Choroid plexus epithelial cell (primary cell): Measurements from ENCODE around the gene GNPDA2.

ENCODE experiments used
- DNase-seq: peaks from one replicate; pipeline ENCODE4 v3.0.0-alpha.2; 2010; ENCODE audit warnings: low read depth
- H3K4me3 ChIP-seq: 2 replicates; pipeline ENCODE4 v1.5.1; 2011; ENCODE audit warnings: low read depth, mild to moderate bottlenecking, control low read depth, low read length, moderate library complexity
- TF ChIP-seq, protein P1 (sequence below): conservative IDR thresholded peaks from 2 replicates; pipeline ENCODE4 v1.5.1; 2011; ENCODE audit warnings: low read depth, mild to moderate bottlenecking, control low read depth, inconsistent platforms, low read length, moderate library complexity

The GNPDA2 gene

DNA sequence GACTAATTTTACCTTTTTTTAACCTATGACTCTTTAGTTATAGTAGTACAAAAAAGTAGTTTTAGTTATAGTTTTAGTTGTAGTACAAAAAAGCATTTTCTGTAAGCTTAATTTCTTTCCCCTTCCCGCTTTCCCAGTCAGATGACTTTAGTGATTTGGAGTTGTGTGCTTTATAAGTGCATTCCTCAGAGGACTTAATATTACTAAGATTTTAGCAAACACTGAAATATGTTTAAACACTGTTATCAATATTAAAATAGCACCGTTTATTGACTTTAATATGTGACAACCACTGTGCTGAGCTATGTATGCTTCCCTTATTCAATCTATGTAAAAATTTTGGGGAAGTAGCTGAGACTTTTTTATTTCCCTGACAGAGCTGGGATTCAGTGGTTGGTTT, 25.3 kb downstream of the GNPDA2 start:
- no peak for DNase-seq
- no peak overlapping the region for H3K4me3 ChIP-seq
- TF ChIP-seq, protein P1, sequence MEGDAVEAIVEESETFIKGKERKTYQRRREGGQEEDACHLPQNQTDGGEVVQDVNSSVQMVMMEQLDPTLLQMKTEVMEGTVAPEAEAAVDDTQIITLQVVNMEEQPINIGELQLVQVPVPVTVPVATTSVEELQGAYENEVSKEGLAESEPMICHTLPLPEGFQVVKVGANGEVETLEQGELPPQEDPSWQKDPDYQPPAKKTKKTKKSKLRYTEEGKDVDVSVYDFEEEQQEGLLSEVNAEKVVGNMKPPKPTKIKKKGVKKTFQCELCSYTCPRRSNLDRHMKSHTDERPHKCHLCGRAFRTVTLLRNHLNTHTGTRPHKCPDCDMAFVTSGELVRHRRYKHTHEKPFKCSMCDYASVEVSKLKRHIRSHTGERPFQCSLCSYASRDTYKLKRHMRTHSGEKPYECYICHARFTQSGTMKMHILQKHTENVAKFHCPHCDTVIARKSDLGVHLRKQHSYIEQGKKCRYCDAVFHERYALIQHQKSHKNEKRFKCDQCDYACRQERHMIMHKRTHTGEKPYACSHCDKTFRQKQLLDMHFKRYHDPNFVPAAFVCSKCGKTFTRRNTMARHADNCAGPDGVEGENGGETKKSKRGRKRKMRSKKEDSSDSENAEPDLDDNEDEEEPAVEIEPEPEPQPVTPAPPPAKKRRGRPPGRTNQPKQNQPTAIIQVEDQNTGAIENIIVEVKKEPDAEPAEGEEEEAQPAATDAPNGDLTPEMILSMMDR: no peak

DNA sequence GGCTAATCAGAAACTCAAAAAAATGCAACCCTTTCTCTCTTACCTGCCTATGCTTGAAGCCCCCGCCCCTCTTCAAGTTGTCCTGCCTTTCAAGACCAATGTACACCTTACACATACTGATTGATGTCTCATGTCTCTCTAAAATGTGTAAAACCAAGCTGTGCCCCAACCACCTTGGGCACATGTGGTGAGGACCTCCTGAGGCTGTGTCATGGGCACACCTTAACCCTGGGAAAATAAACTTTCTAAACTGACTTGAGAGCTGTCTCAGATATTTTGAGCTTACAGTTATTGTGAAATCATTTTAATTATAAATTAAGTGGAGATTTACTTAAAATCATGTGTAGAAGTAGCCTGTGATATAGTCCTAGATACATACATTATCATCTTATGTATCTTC, 25.9 kb downstream of the GNPDA2 start:
- DNase-seq: no peak

DNA sequence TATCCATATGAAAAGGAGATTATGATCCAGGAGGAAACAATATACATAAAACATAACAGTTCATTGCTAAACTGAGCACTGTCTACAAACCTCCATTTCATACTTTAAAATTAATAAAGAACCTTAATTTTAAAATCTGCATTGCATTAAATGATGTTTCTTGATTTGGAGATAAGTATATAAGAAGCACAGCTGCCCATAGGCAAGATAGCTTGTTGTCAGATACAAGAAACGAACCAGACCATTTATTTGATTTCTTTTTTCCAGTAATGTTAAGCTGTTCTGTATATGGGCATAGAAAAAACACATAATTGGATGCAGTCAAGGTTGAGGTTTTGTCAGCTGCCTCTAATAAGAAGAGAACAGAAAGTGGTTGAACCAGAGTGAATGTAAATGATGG, 41.7 kb downstream of the GNPDA2 start:
- TF ChIP-seq, protein P1: no peak
- DNase-seq: no peak
- no peak overlapping the region for H3K4me3 ChIP-seq

More for the DNA sequence above, 25.9 kb downstream of the GNPDA2 start:
- no peak overlapping the region for H3K4me3 ChIP-seq
- TF ChIP-seq, protein P1: no peak

DNA sequence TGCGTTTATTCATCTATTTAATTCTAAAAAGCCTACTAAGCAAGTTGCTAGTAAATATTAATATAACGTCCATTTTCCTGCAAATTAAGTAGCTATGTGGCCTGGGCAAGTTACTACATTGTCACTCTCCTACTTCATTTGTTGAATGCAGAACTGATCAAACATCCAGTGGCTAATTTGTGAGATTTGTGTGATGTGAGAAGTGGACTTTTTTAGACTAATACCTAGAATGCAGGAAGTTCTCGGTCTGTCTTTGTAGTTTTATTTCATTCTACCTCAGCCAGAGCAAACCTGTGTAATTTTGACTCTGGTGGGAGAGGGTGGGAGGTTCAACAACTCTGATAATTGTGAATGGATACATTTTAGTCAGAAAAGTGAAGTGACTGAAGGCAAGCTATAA, 47.3 kb downstream of the GNPDA2 start:
- H3K4me3 ChIP-seq: peak overlapping the region; percentile 81

DNA sequence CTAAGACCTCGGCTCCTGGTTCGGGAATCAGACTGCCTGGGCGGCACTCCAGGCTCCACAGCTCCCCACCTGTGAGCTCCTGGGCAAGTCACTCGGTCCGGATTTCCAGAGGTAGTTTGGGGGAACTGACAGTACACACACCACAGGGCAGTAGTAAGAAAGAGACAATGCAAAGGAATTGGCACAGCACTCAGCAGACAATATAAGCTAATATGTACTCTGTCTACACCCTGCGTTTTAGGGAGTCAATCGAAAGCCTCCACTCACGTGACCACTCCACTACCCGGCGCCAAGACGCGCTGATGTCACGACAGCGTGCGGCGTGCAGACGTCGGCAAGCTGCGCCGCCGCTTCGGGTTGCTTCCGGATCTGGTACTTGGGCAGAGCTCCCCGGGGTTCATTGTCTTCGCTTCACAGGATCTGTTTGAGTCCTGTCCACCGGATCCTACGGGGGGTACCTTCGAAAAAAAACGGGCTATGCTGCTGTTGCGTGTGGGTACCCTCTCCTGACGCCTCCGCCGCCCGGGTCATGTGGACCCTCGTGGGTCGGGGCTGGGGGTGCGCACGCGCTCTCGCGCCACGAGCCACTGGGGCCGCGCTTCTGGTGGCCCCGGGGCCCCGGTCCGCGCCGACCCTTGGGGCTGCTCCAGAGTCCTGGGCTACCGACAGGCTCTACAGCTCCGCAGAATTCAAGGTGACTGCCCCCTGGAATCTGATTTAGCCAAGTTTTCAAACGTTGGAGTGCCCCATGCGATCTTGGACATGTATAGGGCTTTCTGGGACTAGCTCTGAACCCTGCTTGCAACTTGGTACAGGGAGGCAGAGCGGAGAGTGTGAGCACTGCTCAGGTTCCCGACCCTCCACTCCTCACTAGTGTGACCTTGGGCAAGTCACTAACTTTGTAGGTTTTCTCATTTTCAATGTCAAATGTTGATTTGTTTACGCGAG, 48.0 kb downstream of the GNPDA2 start, which contains the start of gene GUF1:
GUF1 (plus strand) TSS at position 327 of the 948 bp plus-strand sequence; CDS start at position 530, 203 bp downstream.
- TF ChIP-seq, protein P1: peak; percentile 13
- DNase-seq: peak; percentile 93
- H3K4me3 ChIP-seq: peak within 1 kb of the TSS; percentile 81

More for the DNA sequence above, 47.3 kb downstream of the GNPDA2 start:
- TF ChIP-seq, protein P1: no peak
- DNase-seq: no peak

DNA sequence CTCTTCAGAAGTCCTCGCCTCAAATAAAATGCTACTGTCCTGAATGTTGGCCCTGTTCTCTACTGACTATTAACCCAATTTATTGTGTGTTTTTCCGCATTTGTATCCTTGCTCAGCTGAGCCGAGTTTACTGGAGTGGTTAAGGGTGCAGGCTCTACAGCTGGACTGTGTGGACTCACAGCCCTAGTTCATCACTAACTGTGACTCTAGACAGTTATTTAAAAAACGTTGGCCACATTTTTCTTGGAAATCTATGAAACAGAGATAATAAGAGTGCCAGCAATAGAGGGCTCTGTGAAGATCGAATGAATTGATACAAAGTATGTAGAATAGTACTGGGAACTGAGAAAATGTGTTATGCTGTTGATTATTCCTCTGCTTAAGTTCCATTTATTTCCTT, 51.0 kb downstream of the GNPDA2 start:
- no peak for DNase-seq
- TF ChIP-seq, protein P1: no peak
- H3K4me3 ChIP-seq: no peak overlapping the region

DNA sequence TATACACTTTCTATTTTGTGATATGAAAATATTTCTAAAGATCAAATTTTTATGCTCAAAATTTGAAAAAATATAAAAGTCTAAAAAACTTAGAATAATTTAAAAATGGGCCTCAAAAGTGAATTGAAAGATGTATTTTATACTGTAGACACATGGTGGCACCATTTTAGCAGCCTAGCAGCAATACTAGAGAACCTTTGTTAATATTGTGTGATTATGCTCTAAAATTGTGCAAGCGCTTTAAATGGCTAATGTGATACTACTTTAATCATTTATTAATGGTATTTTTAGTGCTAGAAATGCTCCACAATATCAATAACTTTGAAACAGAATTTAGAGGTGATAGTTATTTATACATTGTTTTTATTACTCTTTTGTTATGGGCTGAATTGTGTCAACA, 51.9 kb downstream of the GNPDA2 start:
- peak; percentile 14 for DNase-seq
- TF ChIP-seq, protein P1: peak; percentile 24
- no peak overlapping the region for H3K4me3 ChIP-seq
